ENCODE results near the gene RPN2.

RPN2 gene

DNA sequence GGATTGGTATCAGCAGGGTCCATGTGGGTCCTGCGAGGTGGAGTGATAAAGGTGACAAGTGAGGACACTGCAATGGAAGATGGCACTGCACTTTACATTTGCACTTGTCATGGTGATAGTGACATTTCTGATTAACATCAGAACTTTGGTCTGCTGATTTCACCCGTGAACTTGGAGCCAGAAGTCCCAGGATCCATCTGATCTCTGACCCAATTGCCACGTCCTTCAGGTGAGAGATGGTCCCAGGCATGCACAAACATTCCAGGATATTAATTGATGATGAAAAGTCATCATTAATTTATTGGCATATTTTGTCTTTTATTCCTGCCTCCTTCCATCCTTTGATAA, 92.3 kb downstream of the RPN2 start:
- no peak for DNase-seq

- no peak for DNase-seq
Measured at GRCh38 chr20:37273988-37274387, 94.9 kb downstream of the RPN2 start.

DNA sequence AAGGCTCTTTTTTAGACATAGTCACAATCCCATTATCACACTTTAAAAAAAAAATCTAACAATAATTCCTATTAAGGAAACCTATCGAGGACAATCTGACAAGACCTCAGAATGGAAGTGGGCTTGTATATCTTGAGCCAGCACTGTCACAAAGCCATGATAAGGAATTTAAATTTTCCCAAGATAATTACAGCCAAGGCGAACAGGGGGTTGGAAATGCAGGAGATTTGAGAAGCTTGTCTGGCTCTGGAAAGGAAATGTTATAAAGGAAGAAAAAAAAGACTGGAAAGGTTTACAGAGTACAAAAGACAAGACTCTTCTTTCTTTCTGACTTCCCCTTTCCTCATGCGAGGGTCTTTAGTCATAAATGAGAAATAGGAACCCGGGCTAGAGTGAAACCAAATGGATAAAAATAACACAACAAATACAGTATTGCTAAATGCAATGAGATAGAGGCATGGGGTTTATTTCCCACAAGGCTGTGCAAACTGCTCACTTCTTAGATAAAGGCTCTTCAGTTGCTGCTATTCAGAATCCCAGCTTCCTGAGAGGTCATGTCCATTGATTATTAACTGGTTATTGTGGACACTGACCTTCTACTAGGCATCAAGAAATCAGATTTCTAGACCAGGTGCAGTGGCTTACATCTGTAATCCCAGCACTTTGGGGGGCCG, 95.9 kb downstream of the RPN2 start:
- no peak for DNase-seq

- DNase-seq = peak; percentile 95
Measured at GRCh38 chr20:37276494-37277252, 97.5 kb downstream of the RPN2 start.

- no peak for DNase-seq
Measured at GRCh38 chr20:37277253-37277593, 98.1 kb downstream of the RPN2 start.

- no peak for DNase-seq
Measured at GRCh38 chr20:37278966-37279590, 99.9 kb downstream of the RPN2 start.

- DNase-seq = no peak
Measured at GRCh38 chr20:37279820-37280219, 100.7 kb downstream of the RPN2 start.

DNA sequence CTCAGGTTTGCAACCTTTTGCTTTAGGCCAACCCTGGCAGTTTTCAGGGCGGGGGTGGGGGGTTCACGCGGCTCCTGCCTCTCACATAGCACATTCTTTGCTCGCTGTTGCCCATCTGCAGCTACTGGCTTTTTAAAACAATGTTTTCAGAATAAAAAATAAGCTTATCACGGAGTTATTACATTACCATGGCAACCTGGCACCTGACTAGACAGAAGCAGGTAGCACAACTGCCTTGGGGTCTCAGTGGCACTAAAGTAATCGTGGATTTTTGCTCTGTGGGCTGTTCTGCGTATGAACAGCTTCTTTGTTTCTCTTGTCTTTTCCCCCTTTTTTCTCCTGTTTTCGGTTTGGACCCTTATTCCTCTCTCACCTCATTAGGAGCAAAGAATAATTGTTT, 101.3 kb downstream of the RPN2 start:
- no peak for DNase-seq

DNA sequence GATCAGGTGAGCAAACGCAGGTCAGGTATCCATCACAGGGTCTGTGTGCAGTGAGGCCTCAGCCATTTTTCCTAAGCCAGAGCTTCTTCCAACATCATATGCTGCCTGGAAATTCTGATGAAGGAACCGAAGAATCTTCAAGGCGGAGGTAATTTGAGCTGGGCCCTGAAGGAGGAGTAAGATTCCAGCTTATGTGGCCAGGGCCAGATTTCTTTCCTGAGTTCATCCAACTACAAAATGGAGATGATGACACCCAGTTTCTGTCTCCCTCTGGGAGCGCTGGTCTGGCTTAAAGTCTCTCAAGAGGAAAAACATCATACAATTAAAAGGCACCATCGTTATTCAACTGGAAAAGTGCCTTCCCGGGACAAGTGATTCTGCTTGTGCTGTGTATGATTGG, 103.4 kb downstream of the RPN2 start:
- DNase-seq = peak; percentile 26

- no peak for DNase-seq
Measured at GRCh38 chr20:37283530-37284195, 104.5 kb downstream of the RPN2 start.

DNA sequence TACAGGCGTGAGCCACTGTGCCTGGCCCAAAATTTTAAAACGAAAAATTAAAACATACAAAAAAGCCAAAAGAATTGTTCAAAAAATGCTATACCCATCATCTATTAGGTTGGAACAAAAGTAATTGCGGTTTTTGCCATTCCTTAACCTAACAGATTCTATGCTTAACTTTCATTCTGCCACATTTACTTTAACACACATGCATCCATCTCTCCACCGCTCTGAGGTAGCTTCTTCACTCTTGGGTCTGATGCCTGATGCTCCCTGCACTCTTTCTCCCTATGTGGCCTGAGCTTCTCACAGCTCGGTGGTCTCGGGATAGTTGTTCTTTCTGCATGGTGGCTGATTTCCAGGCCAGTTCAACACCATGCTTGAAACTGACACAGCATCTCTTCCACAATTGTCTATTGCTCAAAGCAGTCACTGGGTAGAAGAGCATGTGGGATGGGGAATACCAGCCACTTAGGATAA, 105.6 kb downstream of the RPN2 start:
- no peak for DNase-seq

GRCh38 chr20:37285664-37286374, 106.7 kb downstream of the RPN2 start:
- DNase-seq = no peak

GRCh38 chr20:37288091-37288490, 109.0 kb downstream of the RPN2 start:
- DNase-seq = no peak

GRCh38 chr20:37290158-37290810, 111.2 kb downstream of the RPN2 start:
- no peak for DNase-seq
